ENCODE data around the gene TRIM8.

DNA sequence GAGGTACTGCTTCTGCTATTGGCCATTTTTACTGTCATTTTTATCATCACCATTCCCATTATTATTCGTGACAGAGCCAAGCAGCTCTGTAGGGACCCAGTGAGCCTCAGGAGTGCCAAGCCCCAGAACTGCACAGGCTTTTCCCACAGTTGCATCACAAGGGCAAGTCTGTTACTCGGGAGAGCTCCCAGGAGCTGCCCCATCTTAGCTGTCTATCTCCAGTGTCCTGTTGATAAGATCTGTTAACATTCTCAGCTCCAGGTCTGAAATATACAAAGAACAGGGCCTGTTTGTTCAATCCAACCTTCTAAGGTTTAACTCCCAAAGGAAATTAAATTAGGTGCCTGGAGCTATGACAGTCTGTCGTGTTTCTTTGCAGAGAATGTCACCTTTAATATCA, 20.2 kb upstream of the TRIM8 start:
- TF ChIP-seq, protein P1, sequence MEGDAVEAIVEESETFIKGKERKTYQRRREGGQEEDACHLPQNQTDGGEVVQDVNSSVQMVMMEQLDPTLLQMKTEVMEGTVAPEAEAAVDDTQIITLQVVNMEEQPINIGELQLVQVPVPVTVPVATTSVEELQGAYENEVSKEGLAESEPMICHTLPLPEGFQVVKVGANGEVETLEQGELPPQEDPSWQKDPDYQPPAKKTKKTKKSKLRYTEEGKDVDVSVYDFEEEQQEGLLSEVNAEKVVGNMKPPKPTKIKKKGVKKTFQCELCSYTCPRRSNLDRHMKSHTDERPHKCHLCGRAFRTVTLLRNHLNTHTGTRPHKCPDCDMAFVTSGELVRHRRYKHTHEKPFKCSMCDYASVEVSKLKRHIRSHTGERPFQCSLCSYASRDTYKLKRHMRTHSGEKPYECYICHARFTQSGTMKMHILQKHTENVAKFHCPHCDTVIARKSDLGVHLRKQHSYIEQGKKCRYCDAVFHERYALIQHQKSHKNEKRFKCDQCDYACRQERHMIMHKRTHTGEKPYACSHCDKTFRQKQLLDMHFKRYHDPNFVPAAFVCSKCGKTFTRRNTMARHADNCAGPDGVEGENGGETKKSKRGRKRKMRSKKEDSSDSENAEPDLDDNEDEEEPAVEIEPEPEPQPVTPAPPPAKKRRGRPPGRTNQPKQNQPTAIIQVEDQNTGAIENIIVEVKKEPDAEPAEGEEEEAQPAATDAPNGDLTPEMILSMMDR (IDR thresholded peaks at IDR 0.05; ENCODE audit: low read depth, low read length), result no peak
- no peak for TF ChIP-seq MYC (IDR thresholded peaks at IDR 0.05; ENCODE audit: low read depth, low read length)
- no peak for TF ChIP-seq POLR2A (IDR thresholded peaks at IDR 0.05; ENCODE audit: extremely low read depth, insufficient read length)
- TF ChIP-seq, protein P2, sequence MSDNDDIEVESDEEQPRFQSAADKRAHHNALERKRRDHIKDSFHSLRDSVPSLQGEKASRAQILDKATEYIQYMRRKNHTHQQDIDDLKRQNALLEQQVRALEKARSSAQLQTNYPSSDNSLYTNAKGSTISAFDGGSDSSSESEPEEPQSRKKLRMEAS (IDR thresholded peaks at IDR 0.05; ENCODE audit: low read depth, low read length), result no peak

All from NB4 (cell line).